IMR-90 (cell line): ENCODE data around the gene ATRN.

Experiments used
- CHD1 ChIP-seq: IDR thresholded peaks from 2 replicates; pipeline ENCODE4 v1.6.1; 2012; ENCODE audit warnings: low read depth, low read length, improper control_type of control experiment
- CTCF ChIP-seq: conservative IDR thresholded peaks from 2 replicates; pipeline ENCODE4 v1.5.1; 2012; ENCODE audit warnings: mild to moderate bottlenecking, low read depth, low read length, improper control_type of control experiment
- FOS ChIP-seq: fragments of 150-350 bp; IDR thresholded peaks from 2 replicates; pipeline ENCODE4 v1.6.1; 2016; ENCODE audit warnings: low read depth, low read length
- MAFK ChIP-seq: IDR thresholded peaks from 2 replicates; pipeline ENCODE4 v1.6.1; 2012; ENCODE audit warnings: low read depth, low read length, improper control_type of control experiment
- POLR2A ChIP-seq: IDR thresholded peaks from 2 replicates; pipeline ENCODE4 v1.6.1; 2012; ENCODE audit warnings: mild to moderate bottlenecking, low read depth, low read length
- RAD21 ChIP-seq: IDR thresholded peaks from 2 replicates; pipeline ENCODE4 v1.6.1; 2012; ENCODE audit warnings: low read length, improper control_type of control experiment
- TF ChIP-seq, protein P1 (sequence below): fragments of 150-350 bp; IDR thresholded peaks from 2 replicates; pipeline ENCODE4 v1.6.1; 2017; ENCODE audit warnings: mild to moderate bottlenecking, antibody characterized with exemption, low read length, low read depth

DNA sequence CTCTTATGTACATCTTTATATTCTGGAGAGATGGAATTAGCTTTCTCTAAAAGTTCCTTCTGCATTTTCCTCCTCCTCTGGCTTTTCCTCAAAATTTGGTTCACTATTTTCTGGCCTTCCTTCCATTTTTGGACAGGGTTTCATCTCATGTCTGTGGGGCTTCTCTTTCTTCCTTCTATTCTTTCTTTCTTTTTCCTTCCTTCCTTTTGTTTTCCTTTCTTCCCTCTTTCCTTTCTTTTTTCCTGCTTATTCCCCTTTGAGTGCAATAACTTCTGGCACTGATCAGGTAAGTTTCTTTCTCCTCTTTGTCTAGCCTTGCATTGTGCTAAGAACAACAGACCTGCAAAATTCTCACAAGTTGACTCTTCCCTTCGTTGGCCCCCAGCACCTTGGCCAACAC lies 5.5 kb upstream of the ATRN start:
- no peak for TF ChIP-seq FOS
- no peak for TF ChIP-seq CTCF
- no peak for TF ChIP-seq POLR2A
- TF ChIP-seq MAFK = no peak
- no peak for TF ChIP-seq CHD1
- TF ChIP-seq, protein P1, sequence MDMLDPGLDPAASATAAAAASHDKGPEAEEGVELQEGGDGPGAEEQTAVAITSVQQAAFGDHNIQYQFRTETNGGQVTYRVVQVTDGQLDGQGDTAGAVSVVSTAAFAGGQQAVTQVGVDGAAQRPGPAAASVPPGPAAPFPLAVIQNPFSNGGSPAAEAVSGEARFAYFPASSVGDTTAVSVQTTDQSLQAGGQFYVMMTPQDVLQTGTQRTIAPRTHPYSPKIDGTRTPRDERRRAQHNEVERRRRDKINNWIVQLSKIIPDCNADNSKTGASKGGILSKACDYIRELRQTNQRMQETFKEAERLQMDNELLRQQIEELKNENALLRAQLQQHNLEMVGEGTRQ = no peak
- TF ChIP-seq RAD21 = no peak
